HepG2 (cell line): ENCODE measurements around the gene CDH22.

Experiments used
- CTCF ChIP-seq: sonication (generic); formaldehyde crosslinking; IDR thresholded peaks from 2 replicates; pipeline ENCODE4 v1.5.0; 2020; ENCODE audit warnings: mild to moderate bottlenecking, missing genetic modification reagents, moderate library complexity
- ELK4 ChIP-seq: sonication (generic); formaldehyde crosslinking; IDR thresholded peaks from 2 replicates; pipeline ENCODE4 v1.9.0; 2021; ENCODE audit warnings: missing genetic modification reagents, borderline replicate concordance
- MED1 ChIP-seq: sonication (generic); formaldehyde crosslinking; IDR thresholded peaks from 2 replicates; pipeline ENCODE4 v1.4.0; 2020; ENCODE audit warnings: missing genetic modification reagents
- MTA3 ChIP-seq: sonication (generic); formaldehyde crosslinking; IDR thresholded peaks from 2 replicates; pipeline ENCODE4 v1.4.0; 2020; ENCODE audit warnings: missing genetic modification reagents
- MXI1 ChIP-seq: IDR thresholded peaks from 3 replicates; pipeline ENCODE4 v1.6.1; 2012; ENCODE audit warnings: low read depth, low read length, inconsistent platforms, borderline replicate concordance
- POLR2AphosphoS2 ChIP-seq: IDR thresholded peaks from 2 replicates; pipeline ENCODE4 v1.6.1; 2011; ENCODE audit warnings: low read depth, low read length, improper control_type of control experiment

GRCh38 chr20:46305973-46306360 is 2.3 kb downstream of the CDH22 start:
- no peak for TF ChIP-seq POLR2AphosphoS2
- TF ChIP-seq ELK4, result no peak
- TF ChIP-seq MED1, result no peak
- no peak for TF ChIP-seq MXI1
- no peak for TF ChIP-seq CTCF (CRISPR knock-in tag)
- TF ChIP-seq MTA3, result no peak
